AG04450 (cell line): ENCODE results near the gene LNP1. TPM values are rescaled to one million over a fixed set of nuclear protein-coding genes. Genes with fewer than 3 reads are reported as not detected.

Experiments used
- CTCF ChIA-PET: fragments of 300-600, 350-600 bp; formaldehyde crosslinking; extraction: SDS; loops from one replicate; lab custom pipeline; 2022; ENCODE audit warnings: antibody characterized with exemption, inconsistent platforms; lab: Charles Lee
- POLR2A ChIA-PET: fragments of 350-600 bp; formaldehyde crosslinking; extraction: SDS; loops from one replicate; lab custom pipeline; 2021; ENCODE audit warnings: antibody characterized with exemption, inconsistent platforms; lab: Yijun Ruan, JAX
- DNase-seq: peaks from one replicate; pipeline ENCODE4 v3.0.0-alpha.2; 2011; ENCODE audit warnings: low read depth, low spot score
- H3K27ac ChIP-seq: one replicate; pipeline ENCODE4 v1.5.1; 2012; ENCODE audit warnings: low read depth, low read length, control low read depth
- H3K27me3 ChIP-seq: one replicate; pipeline ENCODE4 v1.6.0; 2012; ENCODE audit warnings: low read length; ENCODE audit not compliant: control insufficient read depth, insufficient read depth
- H3K4me3 ChIP-seq: 2 replicates; pipeline ENCODE4 v1.5.1; 2011; ENCODE audit warnings: mild to moderate bottlenecking, low read depth, low read length, control low read depth
- H3K9me3 ChIP-seq: 2 replicates; pipeline ENCODE4 v1.5.1; 2012; ENCODE audit warnings: low read length; ENCODE audit not compliant: control insufficient read depth, insufficient read depth
- polyA plus RNA-seq: library from polyadenylated mRNA; depleted of rRNA; stranded (reverse); fragments of >200 nt; gene quantifications from 2 replicates; pipeline ENCODE4 v1.2.3, GENCODE V29; 2011
- TF ChIP-seq, protein P1 (sequence below): IDR thresholded peaks from 2 replicates; pipeline ENCODE4 v1.5.1; 2011; ENCODE audit warnings: low read depth, low read length, control low read depth, inconsistent platforms

LNP1 gene
- polyA plus RNA-seq, 1 experiment = 3.3 TPM

DNA sequence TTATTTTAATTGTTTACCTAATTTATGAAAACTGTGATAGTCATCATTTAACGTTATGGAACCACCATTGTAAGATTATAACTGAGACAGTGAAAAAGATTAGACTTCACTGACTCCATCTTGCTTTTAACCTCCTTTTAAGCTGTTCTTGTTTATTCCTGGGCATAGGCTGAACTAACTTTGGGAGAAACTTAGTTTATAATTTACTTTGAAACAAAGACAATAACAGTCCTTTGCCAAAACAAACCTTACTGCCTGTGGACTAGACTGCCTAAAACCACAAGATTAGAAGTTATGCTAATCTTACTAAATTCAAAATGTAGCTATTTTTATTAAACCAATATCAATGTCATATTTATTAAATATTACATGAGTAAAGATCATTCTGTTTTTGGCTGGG, 46.7 kb downstream of the LNP1 start:
- no peak for DNase-seq
- POLR2A ChIA-PET = no interaction called here
- Histone ChIP-seq H3K27me3 (no peaks in the 10 kb centered on the region), H3K27ac (no peak overlapping the region), H3K4me3 (no peak overlapping the region), H3K9me3 (no peaks in the 10 kb centered on the region)
- CTCF ChIA-PET = interaction anchor here (1.4 to 1.8 kb wide), 2 partner anchors 15 to 142 kb away, joined by 5 to 15 read pairs; no protein-coding TSS in a partner anchor
- TF ChIP-seq, protein P1, sequence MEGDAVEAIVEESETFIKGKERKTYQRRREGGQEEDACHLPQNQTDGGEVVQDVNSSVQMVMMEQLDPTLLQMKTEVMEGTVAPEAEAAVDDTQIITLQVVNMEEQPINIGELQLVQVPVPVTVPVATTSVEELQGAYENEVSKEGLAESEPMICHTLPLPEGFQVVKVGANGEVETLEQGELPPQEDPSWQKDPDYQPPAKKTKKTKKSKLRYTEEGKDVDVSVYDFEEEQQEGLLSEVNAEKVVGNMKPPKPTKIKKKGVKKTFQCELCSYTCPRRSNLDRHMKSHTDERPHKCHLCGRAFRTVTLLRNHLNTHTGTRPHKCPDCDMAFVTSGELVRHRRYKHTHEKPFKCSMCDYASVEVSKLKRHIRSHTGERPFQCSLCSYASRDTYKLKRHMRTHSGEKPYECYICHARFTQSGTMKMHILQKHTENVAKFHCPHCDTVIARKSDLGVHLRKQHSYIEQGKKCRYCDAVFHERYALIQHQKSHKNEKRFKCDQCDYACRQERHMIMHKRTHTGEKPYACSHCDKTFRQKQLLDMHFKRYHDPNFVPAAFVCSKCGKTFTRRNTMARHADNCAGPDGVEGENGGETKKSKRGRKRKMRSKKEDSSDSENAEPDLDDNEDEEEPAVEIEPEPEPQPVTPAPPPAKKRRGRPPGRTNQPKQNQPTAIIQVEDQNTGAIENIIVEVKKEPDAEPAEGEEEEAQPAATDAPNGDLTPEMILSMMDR = no peak

DNA sequence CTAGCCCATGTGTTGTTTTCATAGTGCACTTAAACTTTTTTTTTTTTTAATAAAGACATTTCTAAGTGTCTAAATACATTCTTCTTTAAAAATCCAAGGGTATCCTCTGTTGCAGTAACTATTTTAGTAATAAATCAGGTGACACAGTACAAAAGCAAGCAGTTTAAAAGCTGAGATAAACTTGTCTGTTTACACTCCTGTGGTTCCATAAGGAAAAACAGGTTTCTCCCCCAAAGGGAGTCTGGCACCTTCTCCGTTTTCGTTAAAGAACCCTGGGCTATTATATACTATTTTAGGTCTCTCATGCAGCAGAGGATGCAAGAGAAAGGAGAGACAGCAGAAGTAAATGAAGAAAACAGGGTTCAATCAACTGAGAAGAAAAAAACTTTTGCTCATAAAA, 47.9 kb downstream of the LNP1 start:
- Histone ChIP-seq H3K27ac (no peak overlapping the region), H3K27me3 (no peaks in the 10 kb centered on the region), H3K9me3 (no peaks in the 10 kb centered on the region), H3K4me3 (no peak overlapping the region)
- POLR2A ChIA-PET = no interaction called here
- CTCF ChIA-PET = interaction anchor here (1.8 to 3.6 kb wide), 2 partner anchors 14 kb away, joined by 15 to 30 read pairs; no protein-coding TSS in a partner anchor
- DNase-seq = no peak
- TF ChIP-seq, protein P1 = no peak

DNA sequence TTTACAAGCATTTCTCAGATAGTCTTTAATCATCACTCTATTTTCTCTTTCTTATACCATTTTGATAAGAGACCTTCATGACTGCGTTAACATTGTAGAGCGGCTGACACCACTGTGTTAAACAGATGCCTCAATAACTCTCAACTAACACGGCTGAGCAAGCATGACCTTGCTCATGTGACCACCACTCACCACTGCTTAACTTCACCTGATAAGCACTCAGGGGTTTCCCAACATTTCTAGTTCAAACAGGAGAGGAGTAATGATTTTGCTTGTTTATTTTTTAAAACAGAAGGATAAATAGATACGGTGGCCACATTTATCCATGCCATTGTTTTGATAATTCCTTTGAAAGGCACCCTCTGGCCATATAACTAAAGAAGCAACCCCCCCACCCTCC, 53.3 kb downstream of the LNP1 start:
- H3K27ac ChIP-seq = no peak overlapping the region
- TF ChIP-seq, protein P1 = no peak
- H3K4me3 ChIP-seq = no peak overlapping the region
- ChIA-PET POLR2A (no interaction called here), CTCF (no interaction called here)
- no peaks in the 10 kb centered on the region for H3K27me3 ChIP-seq
- DNase-seq = no peak
- H3K9me3 ChIP-seq = no peaks in the 10 kb centered on the region

DNA sequence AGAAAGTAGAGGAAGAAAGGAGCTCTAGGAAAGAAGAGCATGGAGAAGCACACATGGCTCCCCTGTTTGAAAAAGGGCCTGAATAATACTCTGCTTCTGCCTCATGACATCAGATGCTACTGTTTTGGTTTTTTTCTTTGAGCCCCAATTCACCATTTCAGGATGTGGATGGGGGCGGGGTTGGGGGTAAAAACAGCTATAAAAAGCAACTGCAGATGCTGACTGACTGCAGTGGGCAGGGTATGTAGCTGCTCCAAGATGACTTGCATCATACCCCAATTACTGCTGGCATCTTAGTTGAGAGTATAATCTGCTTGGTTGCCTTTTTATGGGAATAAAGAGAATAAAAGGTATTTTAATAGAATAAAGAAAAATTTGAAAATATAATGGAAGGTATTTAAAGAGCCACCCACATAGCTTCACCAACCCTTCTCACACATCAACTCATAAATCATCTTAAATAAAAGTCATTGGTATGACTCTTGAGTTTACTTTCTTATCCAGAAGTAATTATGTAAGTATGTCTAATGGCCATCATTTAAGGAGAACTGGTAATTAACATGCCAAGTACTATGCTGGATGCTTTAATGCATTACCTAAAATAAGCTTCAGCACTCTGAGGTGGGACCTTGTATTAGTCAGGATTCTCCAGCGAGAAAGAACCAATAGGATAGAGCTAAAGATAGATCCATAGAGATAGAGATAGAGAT, 54.7 kb downstream of the LNP1 start:
- POLR2A ChIA-PET = no interaction called here
- no peak overlapping the region for H3K27ac ChIP-seq
- CTCF ChIA-PET = interaction anchor here (0.5 kb wide), 1 partner anchor 147 kb away, joined by 3 read pairs; no protein-coding TSS in a partner anchor

DNA sequence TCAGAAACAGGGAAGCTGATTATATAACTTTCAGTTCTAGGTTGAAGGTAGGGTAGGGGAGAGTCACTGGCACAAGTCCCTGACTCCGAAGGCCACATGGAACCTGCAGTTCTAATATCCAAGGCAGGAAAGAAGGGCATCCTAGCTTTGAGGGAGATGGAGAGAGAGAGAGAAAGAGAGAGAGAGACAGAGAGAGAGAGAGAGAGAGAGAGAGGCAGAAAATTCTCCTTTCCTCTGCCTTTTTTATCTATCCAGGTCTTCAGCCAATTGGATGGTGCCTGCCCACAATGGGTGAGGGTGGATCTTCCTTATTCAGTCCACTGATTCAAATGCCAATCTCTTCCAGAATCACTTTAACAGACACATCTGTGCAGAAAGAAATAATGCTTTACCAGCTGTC, 55.4 kb downstream of the LNP1 start:
- ChIA-PET POLR2A (no interaction called here), CTCF (no interaction called here)
- Histone ChIP-seq H3K27me3 (no peaks in the 10 kb centered on the region), H3K9me3 (no peaks in the 10 kb centered on the region), H3K27ac (no peak overlapping the region), H3K4me3 (no peak overlapping the region)
- DNase-seq = no peak
- TF ChIP-seq, protein P1 = no peak

More for the DNA sequence above, 54.7 kb downstream of the LNP1 start:
- Histone ChIP-seq H3K9me3 (no peaks in the 10 kb centered on the region), H3K4me3 (no peak overlapping the region), H3K27me3 (no peaks in the 10 kb centered on the region)
- TF ChIP-seq, protein P1 = no peak
- no peak for DNase-seq
